ENCODE data around the gene FBLN5. TPM values are rescaled to one million over a fixed set of nuclear protein-coding genes. Genes with fewer than 3 reads are reported as not detected.
"Not testable (repeated sequence)": the region's sequence is repeated elsewhere in the genome, so short reads cannot be mapped to it uniquely, and the experiment has no call there.

Gene FBLN5
- total and polyA plus RNA-seq, 4 experiments from 2014 or later = 7.9 to 23.7 (median 15.8) TPM

- ChIA-PET CTCF (ENCODE audit: partially characterized antibody) (interaction anchor here (1.4 to 3.5 kb wide), 3 partner anchors 13 to 57 kb away, joined by 3 to 13 read pairs (median 9); partner anchors contain the start of gene TC2N), POLR2A (ENCODE audit: partially characterized antibody) (interaction anchor here (0.9 to 9.0 kb wide), 7 partner anchors 9 to 57 kb away, joined by 3 to 99 read pairs (median 7); partner anchors contain the start of gene TC2N)
- intact Hi-C loops (cut with micrococcal nuclease) = no loop called here
- peak overlapping the region; percentile 65 to 91 (median 86) for H3K27ac Mint-ChIP-seq
- H3K27me3 ChIP-seq (ENCODE audit: insufficient read depth, low read length) = no peaks in the 10 kb centered on the region
- no peaks in the 10 kb centered on the region for H3K9me3 Mint-ChIP-seq
- H3K36me3 Mint-ChIP-seq = peaks cover 63 to 71% of the 10 kb centered on the region in 2 donors
- no peak for DNase-seq
- H3K4me1 ChIP-seq (ENCODE audit: insufficient read depth, low read length) = peaks cover 68% of the 10 kb centered on the region
- H3K4me1 Mint-ChIP-seq = peaks cover 61 to 90% (median 80%) of the 10 kb centered on the region in 4 donors
- no peak overlapping the region for H3K27ac ChIP-seq (ENCODE audit: low read depth, low read length)
- H3K9me3 ChIP-seq (ENCODE audit: control insufficient read depth in 1 of 2, low read length in 2 of 2) = no peaks in the 10 kb centered on the region
- H3K27me3 Mint-ChIP-seq = no peaks in the 10 kb centered on the region
- H3K4me3 Mint-ChIP-seq = peak overlapping the region in 6 of 8 donors; percentile 27 to 77 (median 60)
- H3K36me3 ChIP-seq (ENCODE audit: insufficient read depth, low read length) = peaks cover 44% of the 10 kb centered on the region
- H3K4me3 ChIP-seq (ENCODE audit: low read length in 2 of 2) = no peak overlapping the region
Measured at GRCh38 chr14:91854327-91854934, 93.1 kb downstream of the FBLN5 start.

GRCh38 chr14:91851563-91851962, 95.9 kb downstream of the FBLN5 start:
- intact Hi-C loops (cut with micrococcal nuclease) = loop anchor here (2.0 kb wide), 1 partner anchor 15 kb away; the partner anchor contains the start of gene TC2N
- POLR2A ChIA-PET (ENCODE audit: partially characterized antibody) = interaction anchor here (1.0 to 3.2 kb wide), 8 partner anchors 8 to 60 kb away, joined by 3 to 9 read pairs (median 4); partner anchors contain the start of gene TC2N
- peaks cover 49% of the 10 kb centered on the region for H3K4me1 ChIP-seq (ENCODE audit: insufficient read depth, low read length)
- Mint-ChIP-seq H3K36me3 (peaks cover 64 to 78% of the 10 kb centered on the region in 2 donors), H3K27ac (peak overlapping the region in 4 of 7 donors; percentile 11 to 84 (median 64)), H3K4me1 (peaks cover 54 to 87% (median 76%) of the 10 kb centered on the region in 4 donors), H3K9me3 (no peaks in the 10 kb centered on the region), H3K27me3 (no peaks in the 10 kb centered on the region), H3K4me3 (no peak overlapping the region)
- CTCF ChIA-PET (ENCODE audit: partially characterized antibody) = interaction anchor here (1.1 to 1.9 kb wide), 2 partner anchors 16 to 59 kb away, joined by 4 to 8 read pairs; no protein-coding TSS in a partner anchor
- no peak overlapping the region for H3K4me3 ChIP-seq (ENCODE audit: low read length in 2 of 2)
- H3K27ac ChIP-seq (ENCODE audit: low read depth, low read length) = no peak overlapping the region
- peaks cover 40% of the 10 kb centered on the region for H3K36me3 ChIP-seq (ENCODE audit: insufficient read depth, low read length)
- H3K9me3 ChIP-seq (ENCODE audit: control insufficient read depth in 1 of 2, low read length in 2 of 2) = no peaks in the 10 kb centered on the region
- no peak for DNase-seq
- H3K27me3 ChIP-seq (ENCODE audit: insufficient read depth, low read length) = no peaks in the 10 kb centered on the region

GRCh38 chr14:91848504-91849001, 98.9 kb downstream of the FBLN5 start:
- H3K9me3 Mint-ChIP-seq = no peaks in the 10 kb centered on the region
- H3K9me3 ChIP-seq (ENCODE audit: control insufficient read depth in 1 of 2, low read length in 2 of 2) = no peaks in the 10 kb centered on the region
- peaks cover 45 to 77% (median 67%) of the 10 kb centered on the region in 4 donors for H3K4me1 Mint-ChIP-seq
- no peak overlapping the region for H3K4me3 Mint-ChIP-seq
- peaks cover 27% of the 10 kb centered on the region for H3K36me3 ChIP-seq (ENCODE audit: insufficient read depth, low read length)
- H3K27me3 Mint-ChIP-seq = no peaks in the 10 kb centered on the region
- H3K27me3 ChIP-seq (ENCODE audit: insufficient read depth, low read length) = no peaks in the 10 kb centered on the region
- H3K36me3 Mint-ChIP-seq = peaks cover 60 to 75% of the 10 kb centered on the region in 2 donors
- POLR2A ChIA-PET (ENCODE audit: partially characterized antibody) = interaction anchor here (0.7 to 1.3 kb wide), 5 partner anchors 9 to 63 kb away, joined by 3 to 7 read pairs (median 3); partner anchors contain the start of gene TC2N
- H3K27ac Mint-ChIP-seq = peak overlapping the region in 4 of 7 donors; percentile 17 to 68 (median 33)
- CTCF ChIA-PET (ENCODE audit: partially characterized antibody) = interaction anchor here (0.9 to 1.1 kb wide), 2 partner anchors 13 to 63 kb away, joined by 3 to 4 read pairs; no protein-coding TSS in a partner anchor
- no peak overlapping the region for H3K4me3 ChIP-seq (ENCODE audit: low read length in 2 of 2)
- H3K27ac ChIP-seq (ENCODE audit: low read depth, low read length) = no peak overlapping the region
- H3K4me1 ChIP-seq (ENCODE audit: insufficient read depth, low read length) = peaks cover 32% of the 10 kb centered on the region
- no peak for DNase-seq
- intact Hi-C loops (cut with micrococcal nuclease) = no loop called here

- H3K36me3 ChIP-seq (ENCODE audit: insufficient read depth, low read length) = peaks cover 25% of the 10 kb centered on the region
- no peak overlapping the region for H3K27ac ChIP-seq (ENCODE audit: low read depth, low read length)
- ChIA-PET POLR2A (ENCODE audit: partially characterized antibody) (interaction anchor here (1.0 to 3.6 kb wide), 6 partner anchors 9 to 62 kb away, joined by 3 to 31 read pairs (median 5); partner anchors contain the start of gene TC2N), CTCF (ENCODE audit: partially characterized antibody) (interaction anchor here (1.0 kb wide), 1 partner anchor 45 kb away, joined by 4 read pairs; no protein-coding TSS in a partner anchor)
- H3K27me3 ChIP-seq (ENCODE audit: insufficient read depth, low read length) = no peaks in the 10 kb centered on the region
- no peaks in the 10 kb centered on the region for H3K9me3 ChIP-seq (ENCODE audit: control insufficient read depth in 1 of 2, low read length in 2 of 2)
- Mint-ChIP-seq H3K36me3 (peaks cover 60 to 77% of the 10 kb centered on the region in 2 donors), H3K27me3 (no peaks in the 10 kb centered on the region), H3K9me3 (no peaks in the 10 kb centered on the region), H3K4me3 (peak overlapping the region in 1 of 8 donors; percentile 9), H3K4me1 (peaks cover 46 to 78% (median 67%) of the 10 kb centered on the region in 4 donors), H3K27ac (peak overlapping the region; percentile 10 to 84 (median 52))
- H3K4me3 ChIP-seq (ENCODE audit: low read length in 2 of 2) = no peak overlapping the region
- H3K4me1 ChIP-seq (ENCODE audit: insufficient read depth, low read length) = peaks cover 34% of the 10 kb centered on the region
- DNase-seq = no peak
- intact Hi-C loops (cut with micrococcal nuclease) = no loop called here
Measured at GRCh38 chr14:91847693-91848092, 99.8 kb downstream of the FBLN5 start.

- Mint-ChIP-seq H3K27ac (peak overlapping the region in 3 of 7 donors; percentile 27 to 69 (median 42)), H3K36me3 (peaks cover 57 to 74% of the 10 kb centered on the region in 2 donors), H3K4me3 (no peak overlapping the region), H3K4me1 (peaks cover 51 to 86% (median 70%) of the 10 kb centered on the region in 4 donors), H3K9me3 (no peaks in the 10 kb centered on the region), H3K27me3 (no peaks in the 10 kb centered on the region)
- no peak for DNase-seq
- H3K4me3 ChIP-seq (ENCODE audit: low read length in 2 of 2) = no peak overlapping the region
- H3K27me3 ChIP-seq (ENCODE audit: insufficient read depth, low read length) = no peaks in the 10 kb centered on the region
- ChIA-PET CTCF (ENCODE audit: partially characterized antibody) (interaction anchor here (1.1 to 2.6 kb wide), 6 partner anchors 11 to 196 kb away, joined by 3 to 13 read pairs (median 4); no protein-coding TSS in a partner anchor), POLR2A (ENCODE audit: partially characterized antibody) (interaction anchor here (0.7 to 3.6 kb wide), 13 partner anchors 10 to 66 kb away, joined by 3 to 31 read pairs (median 9); partner anchors contain the start of gene TC2N)
- H3K36me3 ChIP-seq (ENCODE audit: insufficient read depth, low read length) = peaks cover 11% of the 10 kb centered on the region
- H3K9me3 ChIP-seq (ENCODE audit: control insufficient read depth in 1 of 2, low read length in 2 of 2) = no peaks in the 10 kb centered on the region
- H3K4me1 ChIP-seq (ENCODE audit: insufficient read depth, low read length) = peaks cover 47% of the 10 kb centered on the region
- intact Hi-C loops (cut with micrococcal nuclease) = no loop called here
- no peak overlapping the region for H3K27ac ChIP-seq (ENCODE audit: low read depth, low read length)
Measured at GRCh38 chr14:91845652-91846051, 101.8 kb downstream of the FBLN5 start.

- Mint-ChIP-seq H3K36me3 (peaks cover 58 to 74% of the 10 kb centered on the region in 2 donors), H3K4me1 (peaks cover 54 to 86% (median 70%) of the 10 kb centered on the region in 4 donors)
- H3K27me3 ChIP-seq (ENCODE audit: insufficient read depth, low read length); H3K27ac ChIP-seq (ENCODE audit: low read depth, low read length); H3K27ac Mint-ChIP-seq; DNase-seq; H3K27me3 Mint-ChIP-seq; H3K4me3 ChIP-seq (ENCODE audit: low read length in 2 of 2); H3K4me3 Mint-ChIP-seq; intact Hi-C loops (cut with micrococcal nuclease); H3K9me3 ChIP-seq (ENCODE audit: control insufficient read depth in 1 of 2, low read length in 2 of 2); H3K9me3 Mint-ChIP-seq: not testable (repeated sequence)
- H3K4me1 ChIP-seq (ENCODE audit: insufficient read depth, low read length) = peaks cover 53% of the 10 kb centered on the region
- ChIA-PET POLR2A (ENCODE audit: partially characterized antibody) (interaction anchor here (0.7 to 3.6 kb wide), 12 partner anchors 9 to 66 kb away, joined by 3 to 31 read pairs (median 10); partner anchors contain the start of gene TC2N), CTCF (ENCODE audit: partially characterized antibody) (interaction anchor here (1.1 to 2.6 kb wide), 7 partner anchors 11 to 195 kb away, joined by 3 to 13 read pairs (median 4); no protein-coding TSS in a partner anchor)
- H3K36me3 ChIP-seq (ENCODE audit: insufficient read depth, low read length) = peaks cover 15% of the 10 kb centered on the region
Measured at GRCh38 chr14:91845056-91845455, 102.4 kb downstream of the FBLN5 start.
